ENCODE measurements around the gene CKS1B. TPM values are rescaled to one million over a fixed set of nuclear protein-coding genes. Genes with fewer than 3 reads are reported as not detected.
"Not testable (repeated sequence)": the region's sequence is repeated elsewhere in the genome, so short reads cannot be mapped to it uniquely, and the experiment has no call there.

CKS1B gene
- polyA plus RNA-seq, 2 of the 4 experiments (the other 2 are of a cell fraction) = 356 to 725 TPM

DNA sequence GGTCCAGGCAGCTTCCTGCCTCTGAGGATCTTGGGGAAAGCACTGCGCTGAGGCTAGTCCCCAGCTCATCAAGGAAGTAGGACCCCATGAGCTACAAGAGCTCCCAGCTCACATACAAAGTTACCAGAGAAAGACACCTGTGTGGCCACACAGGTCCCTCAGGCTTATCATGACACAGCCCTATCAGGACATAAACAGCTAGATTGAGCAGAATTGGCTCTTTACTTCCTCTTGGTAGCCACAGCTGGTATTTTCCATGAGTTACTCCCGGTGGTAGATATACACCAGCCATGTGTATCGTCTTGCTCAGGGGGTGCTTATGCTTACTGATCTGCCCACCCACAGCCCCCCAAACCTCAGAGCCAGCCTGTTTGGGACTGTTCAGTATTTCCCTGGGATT lies 20.1 kb downstream of the CKS1B start (continued):
- TF ChIP-seq, protein P1, sequence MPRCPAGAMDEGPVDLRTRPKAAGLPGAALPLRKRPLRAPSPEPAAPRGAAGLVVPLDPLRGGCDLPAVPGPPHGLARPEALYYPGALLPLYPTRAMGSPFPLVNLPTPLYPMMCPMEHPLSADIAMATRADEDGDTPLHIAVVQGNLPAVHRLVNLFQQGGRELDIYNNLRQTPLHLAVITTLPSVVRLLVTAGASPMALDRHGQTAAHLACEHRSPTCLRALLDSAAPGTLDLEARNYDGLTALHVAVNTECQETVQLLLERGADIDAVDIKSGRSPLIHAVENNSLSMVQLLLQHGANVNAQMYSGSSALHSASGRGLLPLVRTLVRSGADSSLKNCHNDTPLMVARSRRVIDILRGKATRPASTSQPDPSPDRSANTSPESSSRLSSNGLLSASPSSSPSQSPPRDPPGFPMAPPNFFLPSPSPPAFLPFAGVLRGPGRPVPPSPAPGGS (IDR thresholded peaks at IDR 0.05) = no peak
- no peak for TF ChIP-seq MAFK (IDR thresholded peaks at IDR 0.05; ENCODE audit: partially characterized antibody)
- no peak for TF ChIP-seq EP300 (IDR thresholded peaks at IDR 0.05)
- TF ChIP-seq KDM1A (IDR thresholded peaks at IDR 0.05; ENCODE audit: low read depth) = no peak
- TF ChIP-seq, protein P2, sequence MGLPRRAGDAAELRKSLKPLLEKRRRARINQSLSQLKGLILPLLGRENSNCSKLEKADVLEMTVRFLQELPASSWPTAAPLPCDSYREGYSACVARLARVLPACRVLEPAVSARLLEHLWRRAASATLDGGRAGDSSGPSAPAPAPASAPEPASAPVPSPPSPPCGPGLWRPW (IDR thresholded peaks at IDR 0.05) = no peak
- TF ChIP-seq, protein P3, sequence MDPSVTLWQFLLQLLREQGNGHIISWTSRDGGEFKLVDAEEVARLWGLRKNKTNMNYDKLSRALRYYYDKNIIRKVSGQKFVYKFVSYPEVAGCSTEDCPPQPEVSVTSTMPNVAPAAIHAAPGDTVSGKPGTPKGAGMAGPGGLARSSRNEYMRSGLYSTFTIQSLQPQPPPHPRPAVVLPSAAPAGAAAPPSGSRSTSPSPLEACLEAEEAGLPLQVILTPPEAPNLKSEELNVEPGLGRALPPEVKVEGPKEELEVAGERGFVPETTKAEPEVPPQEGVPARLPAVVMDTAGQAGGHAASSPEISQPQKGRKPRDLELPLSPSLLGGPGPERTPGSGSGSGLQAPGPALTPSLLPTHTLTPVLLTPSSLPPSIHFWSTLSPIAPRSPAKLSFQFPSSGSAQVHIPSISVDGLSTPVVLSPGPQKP (IDR thresholded peaks at IDR 0.05; ENCODE audit: low read depth, low read length) = no peak
- TF ChIP-seq JUNB (IDR thresholded peaks at IDR 0.05) = no peak
- TF ChIP-seq ZNF302 (CRISPR knock-in tag; IDR thresholded peaks at IDR 0.05) = no peak
- no peak for TF ChIP-seq MAZ (IDR thresholded peaks at IDR 0.05; ENCODE audit: borderline replicate concordance, low read depth, low read length)
- TF ChIP-seq RARB (CRISPR knock-in tag; IDR thresholded peaks at IDR 0.05) = no peak

- not testable (repeated sequence) for H3K9me3 ChIP-seq, FAIRE-seq, H3K4me3 ChIP-seq, H3K4me2 ChIP-seq
- TF ChIP-seq SMC3 (IDR thresholded peaks at IDR 0.05) = peak; percentile 46
- peak; percentile 50 for TF ChIP-seq CTCF (IDR thresholded peaks at IDR 0.05)
- peak in 1 of 2 experiments; percentile 34; a peak in 1 of 5 replicates for TF ChIP-seq RAD21 (conservative IDR thresholded peaks at IDR 0.05 in 1 of 2, IDR thresholded peaks at IDR 0.05 in 1 of 2)
- CTCF ChIA-PET = interaction anchor here (1.3 kb wide), 2 partner anchors 89 to 90 kb away, joined by 3 to 5 read pairs; no protein-coding TSS in a partner anchor
- peak overlapping the region; percentile 35 to 63; a peak in 4 of 6 replicates for H3K27ac ChIP-seq
- ATAC-seq (peak in 1 of 2 experiments; percentile 22; a peak in 3 of 6 replicates), DNase-seq (ENCODE audit: low read depth in 1 of 2, low spot score in 1 of 2) (peak; percentile 69 to 81)
- H3K4me1 ChIP-seq = peaks cover 46% of the 10 kb centered on the region
- POLR2A ChIA-PET = interaction anchor here (0.6 to 6.0 kb wide), 6 partner anchors 12 to 390 kb away, joined by 4 to 91 read pairs (median 7); partner anchors contain the start of genes CKS1B, FLAD1, PBXIP1 and PYGO2
- 68% methylated on average over 13 of the region's 13 CpGs for WGBS (ENCODE audit: missing lambda C conversion rate)
Observed at GRCh38 chr1:154995301-154995983, 21.0 kb downstream of the CKS1B start.

DNA sequence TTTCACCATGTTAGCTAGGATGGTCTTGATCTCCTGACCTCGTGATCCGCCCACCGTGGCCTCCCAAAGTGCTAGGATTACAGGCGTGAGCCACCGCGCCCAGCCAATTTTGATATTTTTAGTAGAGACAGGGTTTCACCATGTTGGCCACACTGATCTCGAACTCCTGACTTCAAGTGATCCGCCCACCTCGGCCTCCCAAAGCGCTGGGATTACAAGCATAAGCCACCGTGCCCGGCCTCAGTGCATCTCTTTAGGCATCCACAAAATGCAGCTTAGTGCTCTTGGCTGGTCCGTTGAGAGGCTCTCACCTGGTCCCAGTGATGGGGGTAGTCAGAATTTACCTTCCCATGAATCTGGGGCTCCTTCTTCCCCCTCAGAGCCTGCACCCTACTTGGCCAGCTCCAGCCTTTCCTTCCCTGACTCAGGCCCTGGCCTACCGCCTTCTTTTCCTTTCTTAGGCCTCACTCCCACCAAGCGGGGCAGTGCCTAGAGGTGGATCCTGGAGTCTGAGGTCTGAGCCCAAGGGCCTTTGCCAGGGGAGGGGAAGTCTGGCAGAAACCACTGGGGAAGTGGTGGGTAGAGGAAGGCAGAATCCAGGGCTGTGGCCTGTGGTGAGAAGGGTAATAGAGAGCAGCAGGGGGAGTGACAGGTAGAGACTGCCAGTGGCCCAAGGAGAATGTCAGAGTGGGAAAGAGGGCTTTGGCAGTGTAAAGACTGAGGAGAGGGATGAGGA lies 22.7 kb downstream of the CKS1B start:
- ChIA-PET POLR2A (interaction anchor here (0.7 to 6.0 kb wide), 4 partner anchors 13 to 36 kb away, joined by 4 to 91 read pairs (median 28); partner anchors contain the start of genes CKS1B, PYGO2 and SHC1), CTCF (interaction anchor here (1.2 to 1.3 kb wide), 2 partner anchors 91 to 435 kb away, joined by 3 to 5 read pairs; no protein-coding TSS in a partner anchor)
- WGBS (ENCODE audit: missing lambda C conversion rate) = 86% methylated on average over 15 of the region's 15 CpGs
- Histone ChIP-seq H3K27ac (peak overlapping the region in 1 of 2 experiments; percentile 21; a peak in 1 of 6 replicates), H3K9me3 (no peaks in the 10 kb centered on the region), H3K4me1 (peaks cover 46% of the 10 kb centered on the region), H3K4me2 (no peak overlapping the region), H3K4me3 (no peak overlapping the region)
- DNase-seq (ENCODE audit: low read depth in 1 of 2, low spot score in 1 of 2) (no peak), ATAC-seq (no peak), FAIRE-seq (no peak)
- TF ChIP-seq RCOR1 (IDR thresholded peaks at IDR 0.05; ENCODE audit: low read depth, low read length) = no peak
- TF ChIP-seq CHD4 (IDR thresholded peaks at IDR 0.05; ENCODE audit: borderline replicate concordance) = no peak
- no peak for TF ChIP-seq RNF2 (IDR thresholded peaks at IDR 0.05; ENCODE audit: borderline replicate concordance, low read depth)
- TF ChIP-seq MAFK (IDR thresholded peaks at IDR 0.05; ENCODE audit: partially characterized antibody) = no peak
- no peak for TF ChIP-seq JUN (IDR thresholded peaks at IDR 0.05)
- TF ChIP-seq HDAC2 (IDR thresholded peaks at IDR 0.05) = no peak
- TF ChIP-seq, protein P3 (IDR thresholded peaks at IDR 0.05; ENCODE audit: low read depth, low read length) = no peak
- TF ChIP-seq CBX8 (IDR thresholded peaks at IDR 0.05) = no peak
- TF ChIP-seq FOSB (CRISPR knock-in tag; IDR thresholded peaks at IDR 0.05) = no peak
- no peak for TF ChIP-seq FOXS1 (CRISPR knock-in tag; IDR thresholded peaks at IDR 0.05)
- TF ChIP-seq SREBF2 (IDR thresholded peaks at IDR 0.05) = no peak
- no peak for TF ChIP-seq HOXB5 (CRISPR knock-in tag; IDR thresholded peaks at IDR 0.05)
- TF ChIP-seq CTCF (IDR thresholded peaks at IDR 0.05) = no peak
- TF ChIP-seq POLR2A (IDR thresholded peaks at IDR 0.05; ENCODE audit: low read length) = no peak
- TF ChIP-seq ZSCAN20 (CRISPR knock-in tag; IDR thresholded peaks at IDR 0.05) = no peak
- no peak for TF ChIP-seq EP300 (IDR thresholded peaks at IDR 0.05)
